GM18499 (cell line): ENCODE measurements around the gene PRKAR2B.
"Not testable (repeated sequence)": the region's sequence is repeated elsewhere in the genome, so short reads cannot be mapped to it uniquely, and the experiment has no call there.

Experiments
- ATAC-seq: cut with Tn5 transposase; IDR thresholded peaks from one replicate; pipeline ENCODE4 v1.9.1; 2021; ENCODE audit warnings: moderate number of reproducible peaks; ENCODE audit not compliant: insufficient read depth, unreplicated experiment

PRKAR2B gene

GRCh38 chr7:107045980-107046379 lies 1.5 kb downstream of the PRKAR2B start:
- no peak for ATAC-seq

- ATAC-seq: no peak
Measured at GRCh38 chr7:107046491-107047259, 2.2 kb downstream of the PRKAR2B start.

GRCh38 chr7:107047902-107048782 lies 3.6 kb downstream of the PRKAR2B start:
- ATAC-seq: no peak

- ATAC-seq: no peak
Measured at GRCh38 chr7:107048783-107049418, 4.4 kb downstream of the PRKAR2B start.

GRCh38 chr7:107049480-107049879 lies 5.0 kb downstream of the PRKAR2B start:
- ATAC-seq: no peak

GRCh38 chr7:107049971-107050532 lies 5.5 kb downstream of the PRKAR2B start:
- no peak for ATAC-seq

GRCh38 chr7:107051376-107051775 lies 6.9 kb downstream of the PRKAR2B start:
- no peak for ATAC-seq

- not testable (repeated sequence) for ATAC-seq
Measured at GRCh38 chr7:107054965-107055364, 10.5 kb downstream of the PRKAR2B start.

- ATAC-seq: not testable (repeated sequence)
Measured at GRCh38 chr7:107056058-107056457, 11.6 kb downstream of the PRKAR2B start.

GRCh38 chr7:107056728-107057473 lies 12.4 kb downstream of the PRKAR2B start:
- no peak for ATAC-seq

GRCh38 chr7:107057474-107057833 lies 12.9 kb downstream of the PRKAR2B start:
- ATAC-seq: no peak

GRCh38 chr7:107059468-107059867 lies 15.0 kb downstream of the PRKAR2B start:
- ATAC-seq: no peak

GRCh38 chr7:107063245-107064120 lies 19.0 kb downstream of the PRKAR2B start:
- ATAC-seq: no peak

- no peak for ATAC-seq
Measured at GRCh38 chr7:107064255-107064654, 19.8 kb downstream of the PRKAR2B start.

- ATAC-seq: no peak
Measured at GRCh38 chr7:107065929-107066247, 21.4 kb downstream of the PRKAR2B start.

- no peak for ATAC-seq
Measured at GRCh38 chr7:107068156-107068555, 23.7 kb downstream of the PRKAR2B start.

GRCh38 chr7:107069457-107069856 lies 25.0 kb downstream of the PRKAR2B start:
- ATAC-seq: no peak

GRCh38 chr7:107070710-107071109 lies 26.2 kb downstream of the PRKAR2B start:
- no peak for ATAC-seq

- no peak for ATAC-seq
Measured at GRCh38 chr7:107071129-107071528, 26.6 kb downstream of the PRKAR2B start.
